K562 (cell line): ENCODE results near the gene SLC6A6. TPM values are rescaled to one million over a fixed set of nuclear protein-coding genes. Genes with fewer than 3 reads are reported as not detected.

Experiments
- ARNT ChIP-seq, 2 experiments: fragments of 450-650 bp; IDR thresholded peaks; 2 replicates each; pipeline ENCODE4 v1.6.1; 2016; ENCODE audit warnings: mild to moderate bottlenecking in 1 of 2
- BMI1 ChIP-seq: fragments of 150-350 bp; IDR thresholded peaks from 2 replicates; pipeline ENCODE4 v1.6.1; 2014; ENCODE audit warnings: low read length
- CEBPG ChIP-seq, 3 experiments: fragments of 200-800 bp in 1 of 3; sonication (Bioruptor generic) in 1 of 3; sonication (generic) in 1 of 3; formaldehyde crosslinking in 1 of 3; IDR thresholded peaks in 2 of 3; conservative IDR thresholded peaks in 1 of 3; 2 replicates each; pipeline versions ENCODE4 v1.6.1 to v1.8.0; 2016 to 2022; ENCODE audit warnings: missing compliant biosample characterization in 2 of 3, missing genetic modification characterization in 2 of 3, mild to moderate bottlenecking in 1 of 3, missing genetic modification reagents in 1 of 3
- EP300 ChIP-seq: IDR thresholded peaks from 2 replicates; pipeline ENCODE4 v1.6.1; 2012; ENCODE audit warnings: low read length, improper control_type of control experiment
- HSF4 ChIP-seq: fragments of 250-450 bp; sonication (Bioruptor Pico); IDR thresholded peaks from 2 replicates; pipeline ENCODE4 v2.1.2; 2022; ENCODE audit warnings: mild to moderate bottlenecking, moderate library complexity, borderline replicate concordance
- IRF9 ChIP-seq: fragments of 450-650 bp; IDR thresholded peaks from 2 replicates; pipeline ENCODE4 v1.6.1; 2016; ENCODE audit warnings: missing biosample characterization, missing genetic modification characterization
- MTA2 ChIP-seq: fragments of 450-650 bp; IDR thresholded peaks from 2 replicates; pipeline ENCODE4 v1.6.1; 2016; ENCODE audit warnings: low read depth
- NELFE ChIP-seq: IDR thresholded peaks from 2 replicates; pipeline ENCODE4 v1.6.1; 2011; ENCODE audit warnings: mild to moderate bottlenecking; ENCODE audit not compliant: insufficient read depth, insufficient read length
- NFIC ChIP-seq: fragments of 450-650 bp; IDR thresholded peaks from 2 replicates; pipeline ENCODE4 v1.6.1; 2017; ENCODE audit warnings: mild to moderate bottlenecking, inconsistent platforms
- NR2C2 ChIP-seq, 2 experiments: fragments of 200-800 bp in 1 of 2; sonication (Bioruptor generic) in 1 of 2; sonication (generic) in 1 of 2; formaldehyde crosslinking in 1 of 2; IDR thresholded peaks; 2 replicates each; pipeline versions ENCODE4 v1.6.1 to v1.8.0; 2016 to 2022; ENCODE audit warnings: mild to moderate bottlenecking in 1 of 2, missing compliant biosample characterization in 1 of 2, missing genetic modification characterization in 1 of 2, missing genetic modification reagents in 1 of 2
- NRF1 ChIP-seq, 2 experiments: fragments of 450-650 bp; IDR thresholded peaks in 1 of 2; conservative IDR thresholded peaks in 1 of 2; 2 replicates each; pipeline ENCODE4 v1.6.1; 2014; ENCODE audit warnings: mild to moderate bottlenecking in 2 of 2
- OTX1 ChIP-seq: fragments of 450-650 bp; formaldehyde crosslinking; IDR thresholded peaks from 2 replicates; pipeline ENCODE4 v1.4.0; 2022; ENCODE audit warnings: mild to moderate bottlenecking
- PML ChIP-seq: IDR thresholded peaks from 2 replicates; pipeline ENCODE4 v1.6.1; 2012; ENCODE audit warnings: low read length, inconsistent platforms
- POLR2G ChIP-seq: fragments of 200-400 bp; formaldehyde crosslinking; IDR thresholded peaks from 2 replicates; pipeline ENCODE4 v1.6.1; 2017; ENCODE audit warnings: low read depth, mild to moderate bottlenecking, antibody characterized with exemption, low read length, moderate library complexity
- SMARCA4 ChIP-seq: fragments of 450-650 bp; IDR thresholded peaks from 2 replicates; pipeline ENCODE4 v1.6.1; 2016
- TBL1XR1 ChIP-seq, 2 experiments: IDR thresholded peaks; 2 replicates each; pipeline ENCODE4 v1.6.1; 2012; ENCODE audit warnings: improper control_type of control experiment in 2 of 2, low read length in 2 of 2, mild to moderate bottlenecking in 1 of 2
- ZFPM2 ChIP-seq: fragments of 250-450 bp; sonication (Bioruptor Pico); IDR thresholded peaks from 2 replicates; pipeline ENCODE4 v1.5.1; 2022; ENCODE audit warnings: mild to moderate bottlenecking
- ZNF121 ChIP-seq: sonication (generic); formaldehyde crosslinking; conservative IDR thresholded peaks from 2 replicates; pipeline ENCODE4 v1.8.0; 2022; ENCODE audit warnings: missing genetic modification reagents
- ZZZ3 ChIP-seq: fragments of 450-650 bp; IDR thresholded peaks from 2 replicates; pipeline ENCODE4 v1.6.1; 2016; ENCODE audit warnings: antibody characterized with exemption, mild to moderate bottlenecking, moderate library complexity
- polyA plus RNA-seq, 8 experiments: library from polyadenylated mRNA; depleted of rRNA in 4 of 8; stranded (reverse) in 5 of 8; unstranded in 3 of 8; fragments of >200 nt; fragmentation: Nextera tagmentation in 2 of 8; fragmentation: Illumina TruSeq in 1 of 8; extraction: Ambion mirVana in 2 of 8; extraction: Trizol in 1 of 8; gene quantifications; 2 replicates each; pipeline versions ENCODE4 v1.2.1 to v1.2.3, GENCODE V29; 2011 to 2014; ENCODE audit warnings: inconsistent platforms in 1 of 8, missing spikeins in 1 of 8
- total RNA-seq, 7 experiments: library from RNA; depleted of rRNA in 6 of 7; stranded (reverse); fragments of >200 nt in 6 of 7; fragmentation: Illumina TruSeq in 2 of 7; extraction: Trizol in 2 of 7; gene quantifications; 2 replicates each; pipeline versions ENCODE4 v1.2.1 to v1.2.3, GENCODE V29; 2011 to 2021; ENCODE audit warnings: low replicate concordance in 1 of 7
- TF ChIP-seq, protein P1 (sequence below): sonication (generic); formaldehyde crosslinking; IDR thresholded peaks from 2 replicates; pipeline ENCODE4 v1.8.0; 2023; ENCODE audit warnings: mild to moderate bottlenecking, missing genetic modification reagents
- TF ChIP-seq, protein P2 (sequence below), 2 experiments: fragments of 450-650 bp; conservative IDR thresholded peaks; 2 replicates each; pipeline ENCODE4 v1.6.1; 2017; ENCODE audit warnings: mild to moderate bottlenecking in 2 of 2, moderate library complexity in 2 of 2
- TF ChIP-seq, protein P3 (sequence below): sonication (generic); formaldehyde crosslinking; IDR thresholded peaks from 2 replicates; pipeline ENCODE4 v1.8.0; 2022; ENCODE audit warnings: mild to moderate bottlenecking, missing genetic modification reagents, borderline replicate concordance

Gene SLC6A6
- total and polyA plus RNA-seq, 9 of the 15 experiments (the other 6 are each of a cell fraction or from before 2014, with no cell fraction given) = 12.3 to 203 (median 93.2) TPM

DNA sequence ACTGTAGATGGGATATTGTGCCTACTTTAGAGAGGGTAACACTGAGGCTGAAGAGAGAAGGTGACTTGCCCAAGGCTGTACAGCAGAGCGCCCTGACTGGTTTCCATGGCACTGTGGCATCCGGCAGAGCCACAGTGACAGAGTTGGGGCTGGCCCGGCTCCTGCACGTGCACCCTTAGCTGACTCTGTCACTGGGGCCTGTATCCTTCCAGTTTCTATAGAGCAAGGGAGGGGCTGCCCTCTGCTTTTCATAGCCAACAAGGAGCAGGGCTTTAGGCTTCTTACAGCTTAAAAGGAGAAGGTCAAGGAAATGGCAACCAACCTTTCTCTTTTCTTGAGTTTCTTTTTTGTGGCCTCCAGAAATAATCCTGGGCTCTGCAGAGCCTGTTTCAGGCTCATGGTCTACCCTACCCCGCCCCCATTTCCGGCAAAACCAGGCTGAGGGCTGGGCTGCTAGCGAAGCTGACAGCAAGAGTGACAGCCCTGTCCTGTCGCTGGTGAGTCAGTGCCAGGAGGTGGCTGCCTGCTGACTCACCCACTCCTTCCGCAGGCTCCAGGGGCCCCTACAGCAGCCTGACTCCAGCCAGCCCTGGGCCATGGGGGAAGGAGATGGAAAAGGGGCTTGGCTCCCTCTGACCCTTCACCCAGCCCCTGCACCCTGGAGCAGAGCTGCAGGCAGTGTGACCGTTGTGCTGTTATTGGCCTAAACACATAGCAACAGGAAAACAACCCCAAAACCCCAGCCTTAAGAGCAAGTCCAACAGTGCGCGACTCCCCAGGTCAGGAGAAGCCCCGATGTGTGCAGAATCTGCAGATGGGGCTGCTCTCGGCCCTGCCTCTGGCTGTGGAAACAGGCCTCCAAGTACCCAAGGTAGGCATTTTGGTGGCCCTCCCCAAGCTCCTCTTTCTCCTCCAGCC, 29.8 kb downstream of the SLC6A6 start (continued):
- TF ChIP-seq NR2C2 (CRISPR knock-in tag; IDR thresholded peaks at IDR 0.05) (no peak; the same call in 1 of the 2 replicates), NR2C2 (tag; IDR thresholded peaks at IDR 0.05) (peak; percentile 88), ZFPM2 (CRISPR knock-in tag) (no peak), NRF1 (conservative IDR thresholded peaks at IDR 0.05 in 1 of 2, IDR thresholded peaks at IDR 0.05 in 1 of 2) (peak; percentile 63 to 68), PML (no peak), SMARCA4 (peak; percentile 93), EP300 (peak; percentile 78; the same call in 1 of the 2 replicates), CEBPG (CRISPR knock-in tag; IDR thresholded peaks at IDR 0.05) (no peak), CEBPG (tag; conservative IDR thresholded peaks at IDR 0.05 in 1 of 2, IDR thresholded peaks at IDR 0.05 in 1 of 2) (no peak), TBL1XR1 (IDR thresholded peaks at IDR 0.05; ENCODE audit: low read length in 2 of 2) (no peak; a peak in 1 of 4 replicates), NFIC (peak; percentile 54), MTA2 (no peak), NELFE (no peak), ZNF121 (no peak), ZZZ3 (no peak), POLR2G (peak; percentile 70), ARNT (IDR thresholded peaks at IDR 0.05) (no peak; a peak in 1 of 4 replicates), BMI1 (no peak), HSF4 (no peak), OTX1 (CRISPR knock-in tag) (no peak), IRF9 (tag) (0 out of 2 replicates have a peak, but pooled peaks have one; percentile 4)
- TF ChIP-seq, protein P1, sequence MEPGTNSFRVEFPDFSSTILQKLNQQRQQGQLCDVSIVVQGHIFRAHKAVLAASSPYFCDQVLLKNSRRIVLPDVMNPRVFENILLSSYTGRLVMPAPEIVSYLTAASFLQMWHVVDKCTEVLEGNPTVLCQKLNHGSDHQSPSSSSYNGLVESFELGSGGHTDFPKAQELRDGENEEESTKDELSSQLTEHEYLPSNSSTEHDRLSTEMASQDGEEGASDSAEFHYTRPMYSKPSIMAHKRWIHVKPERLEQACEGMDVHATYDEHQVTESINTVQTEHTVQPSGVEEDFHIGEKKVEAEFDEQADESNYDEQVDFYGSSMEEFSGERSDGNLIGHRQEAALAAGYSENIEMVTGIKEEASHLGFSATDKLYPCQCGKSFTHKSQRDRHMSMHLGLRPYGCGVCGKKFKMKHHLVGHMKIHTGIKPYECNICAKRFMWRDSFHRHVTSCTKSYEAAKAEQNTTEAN (CRISPR knock-in tag) = no peak
- TF ChIP-seq, protein P2, sequence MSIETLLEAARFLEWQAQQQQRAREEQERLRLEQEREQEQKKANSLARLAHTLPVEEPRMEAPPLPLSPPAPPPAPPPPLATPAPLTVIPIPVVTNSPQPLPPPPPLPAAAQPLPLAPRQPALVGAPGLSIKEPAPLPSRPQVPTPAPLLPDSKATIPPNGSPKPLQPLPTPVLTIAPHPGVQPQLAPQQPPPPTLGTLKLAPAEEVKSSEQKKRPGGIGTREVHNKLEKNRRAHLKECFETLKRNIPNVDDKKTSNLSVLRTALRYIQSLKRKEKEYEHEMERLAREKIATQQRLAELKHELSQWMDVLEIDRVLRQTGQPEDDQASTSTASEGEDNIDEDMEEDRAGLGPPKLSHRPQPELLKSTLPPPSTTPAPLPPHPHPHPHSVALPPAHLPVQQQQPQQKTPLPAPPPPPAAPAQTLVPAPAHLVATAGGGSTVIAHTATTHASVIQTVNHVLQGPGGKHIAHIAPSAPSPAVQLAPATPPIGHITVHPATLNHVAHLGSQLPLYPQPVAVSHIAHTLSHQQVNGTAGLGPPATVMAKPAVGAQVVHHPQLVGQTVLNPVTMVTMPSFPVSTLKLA (conservative IDR thresholded peaks at IDR 0.05) = peak; percentile 96 to 97
- TF ChIP-seq, protein P3, sequence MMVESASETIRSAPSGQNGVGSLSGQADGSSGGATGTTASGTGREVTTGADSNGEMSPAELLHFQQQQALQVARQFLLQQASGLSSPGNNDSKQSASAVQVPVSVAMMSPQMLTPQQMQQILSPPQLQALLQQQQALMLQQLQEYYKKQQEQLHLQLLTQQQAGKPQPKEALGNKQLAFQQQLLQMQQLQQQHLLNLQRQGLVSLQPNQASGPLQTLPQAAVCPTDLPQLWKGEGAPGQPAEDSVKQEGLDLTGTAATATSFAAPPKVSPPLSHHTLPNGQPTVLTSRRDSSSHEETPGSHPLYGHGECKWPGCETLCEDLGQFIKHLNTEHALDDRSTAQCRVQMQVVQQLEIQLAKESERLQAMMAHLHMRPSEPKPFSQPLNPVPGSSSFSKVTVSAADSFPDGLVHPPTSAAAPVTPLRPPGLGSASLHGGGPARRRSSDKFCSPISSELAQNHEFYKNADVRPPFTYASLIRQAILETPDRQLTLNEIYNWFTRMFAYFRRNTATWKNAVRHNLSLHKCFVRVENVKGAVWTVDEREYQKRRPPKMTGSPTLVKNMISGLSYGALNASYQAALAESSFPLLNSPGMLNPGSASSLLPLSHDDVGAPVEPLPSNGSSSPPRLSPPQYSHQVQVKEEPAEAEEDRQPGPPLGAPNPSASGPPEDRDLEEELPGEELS (CRISPR knock-in tag) = no peak
